ENCODE data around the gene SLC22A25. TPM values are rescaled to one million over a fixed set of nuclear protein-coding genes. Genes with fewer than 3 reads are reported as not detected.

The SLC22A25 gene
- total and polyA plus RNA-seq, 2 of the 13 experiments (the other 11 are each of a cell fraction or from before 2014, with no cell fraction given), result 0.18 to 0.42 TPM

GRCh38 chr11:63250162-63251050 lies 7.0 kb upstream of the SLC22A25 start (continued):
- TF ChIP-seq STAT6 (CRISPR knock-in tag; IDR thresholded peaks at IDR 0.05; ENCODE audit: borderline replicate concordance) (no peak), NFAT5 (CRISPR knock-in tag; IDR thresholded peaks at IDR 0.05) (no peak), POLR2AphosphoS2 (IDR thresholded peaks at IDR 0.05; ENCODE audit: low read depth, low read length) (no peak), SIX1 (CRISPR knock-in tag; IDR thresholded peaks at IDR 0.05; ENCODE audit: borderline replicate concordance) (peak; percentile 92), THYN1 (CRISPR knock-in tag; IDR thresholded peaks at IDR 0.05; ENCODE audit: borderline replicate concordance, low read depth) (no peak), KMT2A (CRISPR knock-in tag; IDR thresholded peaks at IDR 0.05) (no peak), MLX (CRISPR knock-in tag; IDR thresholded peaks at IDR 0.05) (peak; percentile 97), ZNF850 (CRISPR knock-in tag; conservative IDR thresholded peaks at IDR 0.05) (no peak), MAFG (CRISPR knock-in tag; IDR thresholded peaks at IDR 0.05) (no peak), TEAD2 (CRISPR knock-in tag; IDR thresholded peaks at IDR 0.05) (no peak), CREB3 (CRISPR knock-in tag; IDR thresholded peaks at IDR 0.05) (no peak), SRY (CRISPR knock-in tag; IDR thresholded peaks at IDR 0.05) (no peak), ZNF441 (CRISPR knock-in tag; IDR thresholded peaks at IDR 0.05; ENCODE audit: borderline replicate concordance) (no peak), DZIP1 (CRISPR knock-in tag; IDR thresholded peaks at IDR 0.05) (no peak), RBM39 (IDR thresholded peaks at IDR 0.05; ENCODE audit: low read depth, low read length, poor library complexity, severe bottlenecking) (no peak), BRD4 (CRISPR knock-in tag; IDR thresholded peaks at IDR 0.05) (peak; percentile 33; the same call in 1 of the 2 replicates)

Measured in HepG2 (cell line).